OCI-LY7 (cell line): ENCODE measurements around the gene TNFRSF11A. TPM values are rescaled to one million over a fixed set of nuclear protein-coding genes. Genes with fewer than 3 reads are reported as not detected.

Experiments
- BruUV-seq: library from RNA; stranded (reverse); fragments of 400-500 nt; replicated peaks from 2 replicates; lab custom pipeline; 2021; lab: Mats Ljungman, UMichigan
- CTCF ChIA-PET: fragments of 300-600 bp; sonication (Branson Sonifier 250); formaldehyde crosslinking; loops from one replicate; lab custom pipeline; 2022; ENCODE audit warnings: antibody characterized with exemption; ENCODE audit not compliant: unreplicated experiment; lab: Charles Lee
- POLR2A ChIA-PET: fragments of 300-600 bp; sonication (Branson Sonifier 250); formaldehyde crosslinking; loops from one replicate; lab custom pipeline; 2022; ENCODE audit warnings: antibody characterized with exemption; lab: Charles Lee
- DNase-seq: peaks from one replicate; pipeline ENCODE4 v3.0.0-alpha.2; 2015; ENCODE audit warnings: low spot score
- H2AFZ ChIP-seq: fragments of 200-600 bp; sonication (generic), shearing (Covaris generic); 2 replicates; pipeline ENCODE4 v1.6.1; 2014; ENCODE audit warnings: mild to moderate bottlenecking, antibody characterized with exemption, low read length, moderate library complexity
- H3K27ac ChIP-seq: fragments of 200-600 bp; sonication (generic); 2 replicates; pipeline ENCODE4 v1.5.1; 2014; ENCODE audit warnings: mixed run types, low read depth, mild to moderate bottlenecking, moderate library complexity, low read length, inconsistent platforms; ENCODE audit not compliant: poor library complexity, severe bottlenecking
- H3K36me3 ChIP-seq: fragments of 200-600 bp; sonication (generic); 2 replicates; pipeline ENCODE4 v1.6.1; 2014; ENCODE audit warnings: mild to moderate bottlenecking, antibody characterized with exemption, low read length, moderate library complexity, mixed read lengths; ENCODE audit not compliant: insufficient read depth
- H3K4me1 ChIP-seq: fragments of 200-600 bp; sonication (generic); 2 replicates; pipeline ENCODE4 v1.5.1; 2014; ENCODE audit warnings: mild to moderate bottlenecking, low read length; ENCODE audit not compliant: insufficient read depth, poor library complexity, severe bottlenecking
- H3K4me2 ChIP-seq: fragments of 200-600 bp; sonication (generic); 2 replicates; pipeline ENCODE4 v1.6.1; 2014; ENCODE audit warnings: mild to moderate bottlenecking, low read length
- H3K4me3 ChIP-seq: fragments of 200-600 bp; sonication (generic); 2 replicates; pipeline ENCODE4 v1.5.1; 2014; ENCODE audit warnings: mild to moderate bottlenecking, low read depth, low read length; ENCODE audit not compliant: poor library complexity, severe bottlenecking
- H3K79me2 ChIP-seq: fragments of 200-600 bp; sonication (generic); 2 replicates; pipeline ENCODE4 v1.6.1; 2016; ENCODE audit warnings: low read depth, mild to moderate bottlenecking, low read length, moderate library complexity, mixed read lengths; ENCODE audit not compliant: insufficient read depth
- H3K9me2 ChIP-seq: fragments of 200-600 bp; sonication (generic); 2 replicates; pipeline ENCODE4 v1.6.1; 2016; ENCODE audit warnings: mild to moderate bottlenecking, low read length, mixed read lengths; ENCODE audit not compliant: insufficient read depth
- H3K9me3 ChIP-seq: fragments of 200-600 bp; sonication (generic); 2 replicates; pipeline ENCODE4 v1.6.1; 2014; ENCODE audit warnings: mild to moderate bottlenecking, mixed run types, low read length, mixed read lengths
- H4K20me1 ChIP-seq: fragments of 200-600 bp; sonication (generic); 2 replicates; pipeline ENCODE4 v1.6.1; 2014; ENCODE audit warnings: mild to moderate bottlenecking, antibody characterized with exemption, low read length, moderate library complexity, mixed read lengths; ENCODE audit not compliant: insufficient read depth
- EZH2phosphoT487 ChIP-seq: fragments of 200-600 bp; sonication (generic); IDR thresholded peaks from 2 replicates; pipeline ENCODE4 v1.6.1; 2018; ENCODE audit warnings: low read depth, borderline replicate concordance, mild to moderate bottlenecking, mixed run types, antibody characterized with exemption, low read length, moderate library complexity, mixed read lengths
- intact Hi-C: fragments of 100-400 bp; cut with micrococcal nuclease; formaldehyde crosslinking; loops from one replicate; pipeline ENCODE4 v1.10.0; 2022; ENCODE audit not compliant: unreplicated experiment
- total RNA-seq, 2 experiments: library from RNA; depleted of rRNA in 1 of 2; stranded (reverse); fragments of >200 nt in 1 of 2; shearing (Covaris generic) in 1 of 2; gene quantifications; 2 replicates each; pipeline ENCODE4 v1.2.3, GENCODE V29; 2014 to 2022
- TF ChIP-seq, protein P1 (sequence below): fragments of 200-600 bp; sonication (generic); conservative IDR thresholded peaks from 2 replicates; pipeline ENCODE4 v1.5.1; 2014; ENCODE audit warnings: mild to moderate bottlenecking, antibody characterized with exemption, low read length, moderate library complexity, mixed read lengths

TNFRSF11A gene
- total RNA-seq, 2 experiments from 2014 or later, result not detected

DNA sequence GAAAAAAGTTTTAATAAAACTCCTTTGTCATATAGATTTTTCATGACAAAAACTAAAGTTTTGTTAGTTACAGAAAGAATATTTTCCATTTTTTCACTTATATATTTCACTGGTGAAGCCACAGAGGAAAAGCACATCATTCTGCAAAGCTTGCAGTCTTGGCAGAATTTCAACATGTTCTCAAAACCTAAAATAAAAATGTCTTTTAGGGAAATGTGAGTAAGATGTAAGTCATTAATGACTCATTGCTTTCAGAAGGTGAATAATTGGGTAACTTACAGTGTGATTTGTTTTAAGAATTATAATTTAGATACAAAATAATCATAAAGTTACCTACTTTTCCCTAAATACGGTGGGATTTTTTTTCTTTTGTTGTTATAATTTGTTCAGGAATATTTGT is 43.4 kb upstream of the TNFRSF11A start:
- TF ChIP-seq, protein P1, sequence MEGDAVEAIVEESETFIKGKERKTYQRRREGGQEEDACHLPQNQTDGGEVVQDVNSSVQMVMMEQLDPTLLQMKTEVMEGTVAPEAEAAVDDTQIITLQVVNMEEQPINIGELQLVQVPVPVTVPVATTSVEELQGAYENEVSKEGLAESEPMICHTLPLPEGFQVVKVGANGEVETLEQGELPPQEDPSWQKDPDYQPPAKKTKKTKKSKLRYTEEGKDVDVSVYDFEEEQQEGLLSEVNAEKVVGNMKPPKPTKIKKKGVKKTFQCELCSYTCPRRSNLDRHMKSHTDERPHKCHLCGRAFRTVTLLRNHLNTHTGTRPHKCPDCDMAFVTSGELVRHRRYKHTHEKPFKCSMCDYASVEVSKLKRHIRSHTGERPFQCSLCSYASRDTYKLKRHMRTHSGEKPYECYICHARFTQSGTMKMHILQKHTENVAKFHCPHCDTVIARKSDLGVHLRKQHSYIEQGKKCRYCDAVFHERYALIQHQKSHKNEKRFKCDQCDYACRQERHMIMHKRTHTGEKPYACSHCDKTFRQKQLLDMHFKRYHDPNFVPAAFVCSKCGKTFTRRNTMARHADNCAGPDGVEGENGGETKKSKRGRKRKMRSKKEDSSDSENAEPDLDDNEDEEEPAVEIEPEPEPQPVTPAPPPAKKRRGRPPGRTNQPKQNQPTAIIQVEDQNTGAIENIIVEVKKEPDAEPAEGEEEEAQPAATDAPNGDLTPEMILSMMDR, result no peak
- no peak for TF ChIP-seq EZH2phosphoT487
- Histone ChIP-seq H3K4me2 (no peak overlapping the region), H4K20me1 (no peaks in the 10 kb centered on the region), H3K4me1 (no peaks in the 10 kb centered on the region), H3K9me2 (no peaks in the 10 kb centered on the region), H3K27ac (no peak overlapping the region), H3K79me2 (no peaks in the 10 kb centered on the region), H2AFZ (no peak overlapping the region), H3K4me3 (no peak overlapping the region), H3K9me3 (no peaks in the 10 kb centered on the region), H3K36me3 (peaks cover 32% of the 10 kb centered on the region)
- DNase-seq, result no peak
- intact Hi-C loops, result no loop called here
- POLR2A ChIA-PET, result no interaction called here
- BruUV-seq, result no TSS peak
- CTCF ChIA-PET, result no interaction called here

- H3K27ac ChIP-seq, result no peak overlapping the region
- no peaks in the 10 kb centered on the region for H3K9me3 ChIP-seq
- no peaks in the 10 kb centered on the region for H3K9me2 ChIP-seq
- no peaks in the 10 kb centered on the region for H4K20me1 ChIP-seq
- DNase-seq, result no peak
- H3K79me2 ChIP-seq, result no peaks in the 10 kb centered on the region
- peaks cover 32% of the 10 kb centered on the region for H3K36me3 ChIP-seq
- intact Hi-C loops, result no loop called here
- no peak overlapping the region for H3K4me3 ChIP-seq
- no TSS peak for BruUV-seq
- no peak overlapping the region for H3K4me2 ChIP-seq
- ChIA-PET POLR2A (no interaction called here), CTCF (no interaction called here)
- TF ChIP-seq, protein P1, result no peak
- no peak for TF ChIP-seq EZH2phosphoT487
- peaks cover under 1% of the 10 kb centered on the region for H3K4me1 ChIP-seq
- no peak overlapping the region for H2AFZ ChIP-seq
These were observed 42.9 kb upstream of the TNFRSF11A start for GRCh38 chr18:62282188-62282629.

- H3K4me1 ChIP-seq, result peaks cover 22% of the 10 kb centered on the region
- intact Hi-C loops, result no loop called here
- ChIA-PET CTCF (no interaction called here), POLR2A (no interaction called here)
- no peak for DNase-seq
- H3K36me3 ChIP-seq, result peaks cover 42% of the 10 kb centered on the region
- no peaks in the 10 kb centered on the region for H3K9me3 ChIP-seq
- H3K79me2 ChIP-seq, result no peaks in the 10 kb centered on the region
- no peak overlapping the region for H3K27ac ChIP-seq
- BruUV-seq, result no TSS peak
- no peaks in the 10 kb centered on the region for H3K9me2 ChIP-seq
- H4K20me1 ChIP-seq, result peaks cover 4% of the 10 kb centered on the region; the same call in 1 of the 2 replicates
- no peak overlapping the region for H2AFZ ChIP-seq
- H3K4me3 ChIP-seq, result no peak overlapping the region
- no peak for TF ChIP-seq EZH2phosphoT487
- H3K4me2 ChIP-seq, result no peak overlapping the region
These were observed 40.5 kb upstream of the TNFRSF11A start for GRCh38 chr18:62284637-62285036.
